Body of pancreas (tissue), 4 donors: ENCODE measurements around the gene TRPM2. TPM values are rescaled to one million over a fixed set of nuclear protein-coding genes. Genes with fewer than 3 reads are reported as not detected.
A peak's percentile ranks its signal among the peaks of the same experiment; 100 is the strongest.
"Not testable (repeated sequence)": the region's sequence is repeated elsewhere in the genome, so short reads cannot be mapped to it uniquely, and the experiment has no call there.

Source experiments
- ATAC-seq: fragments of 150-250 bp; one replicate; pipeline ENCODE4 v1.9.1; 2016
- DNase-seq, 4 donors: peaks; one replicate each; pipeline ENCODE4 v3.0.0-alpha.2; 2019
- H3K27ac ChIP-seq, 4 donors: fragments of 200-600 bp; sonication (generic); 1 replicate in 3 of 4; 2 replicates in 1 of 4; pipeline versions ENCODE4 v1.5.1 to v1.6.1; 2016 to 2019; ENCODE audit warnings: mild to moderate bottlenecking in 1 of 4, mixed read lengths in 1 of 4, moderate library complexity in 1 of 4
- H3K27me3 ChIP-seq, 2 donors: fragments of 200-600 bp; sonication (generic); one replicate each; pipeline ENCODE4 v1.6.0; 2016; ENCODE audit warnings: mild to moderate bottlenecking in 1 of 2
- H3K36me3 ChIP-seq, 2 donors: fragments of 200-600 bp; sonication (generic); replicated peaks in 1 of 2; 2 replicates each; pipeline ENCODE4 v1.5.1; 2016; ENCODE audit warnings: low read depth in 2 of 2; ENCODE audit not compliant: insufficient read depth in 1 of 2
- H3K4me1 ChIP-seq: fragments of 200-600 bp; sonication (generic); one replicate; pipeline ENCODE4 v1.6.0; 2016
- H3K4me3 ChIP-seq, 2 donors: fragments of 200-600 bp; sonication (generic); 1 replicate in 1 of 2; 2 replicates in 1 of 2; pipeline ENCODE4 v1.5.1; 2016 to 2019
- H3K9me3 ChIP-seq, 3 donors: fragments of 200-600 bp; sonication (generic); 1 replicate in 2 of 3; 2 replicates in 1 of 3; pipeline ENCODE4 v1.5.1; 2016
- CTCF ChIP-seq, 7 experiments: fragments of 450-650 bp in 4 of 7; fragments of 200-600 bp in 3 of 7; sonication (generic) in 3 of 7; IDR thresholded peaks; one replicate each; pipeline ENCODE4 v1.5.1; 2016 to 2019; ENCODE audit warnings: antibody characterized with exemption in 7 of 7
- POLR2A ChIP-seq, 3 donors: fragments of 450-650 bp; IDR thresholded peaks; one replicate each; pipeline ENCODE4 v1.6.1; 2016; ENCODE audit warnings: antibody characterized with exemption in 3 of 3, mild to moderate bottlenecking in 2 of 3
- WGBS, 2 donors: methylation state at CpG; one replicate each; pipeline ENCODE4 v1.1.5; 2017; 5-methylcytosine and 5-hydroxymethylcytosine counted together
- intact Hi-C: fragments of 100-400 bp; cut with DNase I; formaldehyde crosslinking; loops from one replicate; pipeline ENCODE4 v1.15.1; 2023
- total RNA-seq, 2 donors: library from RNA; depleted of rRNA; stranded (reverse); fragments of >200 nt; gene quantifications; one replicate each; pipeline ENCODE4 v1.1.0, GENCODE V29; 2016

TRPM2 gene
- total RNA-seq, 2 donors from 2014 or later: 2.1 to 2.3 TPM

DNA sequence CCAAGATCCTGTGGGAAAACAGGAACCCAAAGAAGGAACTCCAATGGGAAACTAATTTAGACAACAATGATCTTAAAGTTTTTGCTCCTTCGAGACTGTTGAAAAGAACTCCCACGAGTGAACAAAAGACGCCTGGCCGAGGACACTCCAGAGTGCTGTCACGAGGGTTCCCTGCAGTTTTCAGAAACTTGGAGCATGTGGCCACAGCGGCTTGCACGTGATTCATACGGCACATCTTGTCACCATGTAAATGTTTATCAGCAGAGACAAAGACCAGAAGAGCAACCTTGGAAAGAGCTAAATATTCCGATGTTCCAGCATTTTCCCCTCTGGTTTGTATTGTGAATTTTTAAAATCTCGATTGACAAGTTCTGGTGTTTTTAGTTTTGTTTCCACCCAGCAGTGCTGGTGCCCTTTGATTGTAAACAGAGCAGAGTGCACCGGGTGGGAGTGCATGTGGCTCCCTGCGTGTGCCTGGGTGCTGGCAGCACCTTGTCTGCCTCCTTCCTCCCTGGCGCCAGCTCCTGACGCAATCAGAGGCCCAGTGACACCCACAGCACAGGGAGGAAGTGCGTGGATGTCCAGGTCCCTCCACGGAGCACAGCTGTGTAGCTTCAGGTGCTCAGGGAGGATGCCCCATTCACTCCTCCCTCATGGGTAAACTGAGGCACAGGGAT, 124.8 kb downstream of the TRPM2 start:
- H3K4me1 ChIP-seq: peaks cover 8% of the 10 kb centered on the region
- no peak overlapping the region for H3K4me3 ChIP-seq
- DNase-seq (no peak), ATAC-seq (no peak)
- H3K27ac ChIP-seq: no peak overlapping the region
- TF ChIP-seq CTCF (IDR thresholded peaks at IDR 0.05) (no peak), POLR2A (IDR thresholded peaks at IDR 0.05) (no peak)
- intact Hi-C loops: no loop called here
- no peaks in the 10 kb centered on the region for H3K36me3 ChIP-seq
- WGBS, 2 donors: 73 to 77% methylated on average over 16 of the region's 16 CpGs
- H3K9me3 ChIP-seq: no peaks in the 10 kb centered on the region
- no peaks in the 10 kb centered on the region for H3K27me3 ChIP-seq

DNA sequence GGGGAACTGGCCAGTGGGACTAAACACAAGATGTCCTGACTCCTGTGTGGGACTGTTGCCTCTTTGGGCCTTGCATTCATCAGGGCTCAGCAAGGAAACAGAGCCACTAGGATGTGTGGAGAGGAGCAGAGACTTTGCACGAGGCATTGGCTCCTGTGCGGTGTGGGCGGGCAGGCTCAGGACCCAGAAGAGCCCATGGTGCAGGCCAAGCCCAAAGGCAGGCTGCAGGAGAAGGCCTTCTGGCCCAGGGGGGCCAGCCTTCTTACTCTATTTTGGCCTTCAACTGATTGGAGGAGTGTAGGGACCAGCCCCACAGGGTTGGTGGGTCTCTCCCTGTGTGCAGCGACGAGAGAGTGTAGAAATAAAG, 125.4 kb downstream of the TRPM2 start:
- Histone ChIP-seq H3K4me3 (no peak overlapping the region), H3K9me3 (no peaks in the 10 kb centered on the region), H3K36me3 (no peaks in the 10 kb centered on the region), H3K4me1 (peaks cover 8% of the 10 kb centered on the region), H3K27me3 (no peaks in the 10 kb centered on the region), H3K27ac (no peak overlapping the region)
- no peak for ATAC-seq
- TF ChIP-seq POLR2A (IDR thresholded peaks at IDR 0.05) (no peak), CTCF (IDR thresholded peaks at IDR 0.05) (no peak)
- DNase-seq: no peak
- intact Hi-C loops: no loop called here
- 88% methylated on average over 5 of the region's 5 CpGs for WGBS, 2 donors

DNA sequence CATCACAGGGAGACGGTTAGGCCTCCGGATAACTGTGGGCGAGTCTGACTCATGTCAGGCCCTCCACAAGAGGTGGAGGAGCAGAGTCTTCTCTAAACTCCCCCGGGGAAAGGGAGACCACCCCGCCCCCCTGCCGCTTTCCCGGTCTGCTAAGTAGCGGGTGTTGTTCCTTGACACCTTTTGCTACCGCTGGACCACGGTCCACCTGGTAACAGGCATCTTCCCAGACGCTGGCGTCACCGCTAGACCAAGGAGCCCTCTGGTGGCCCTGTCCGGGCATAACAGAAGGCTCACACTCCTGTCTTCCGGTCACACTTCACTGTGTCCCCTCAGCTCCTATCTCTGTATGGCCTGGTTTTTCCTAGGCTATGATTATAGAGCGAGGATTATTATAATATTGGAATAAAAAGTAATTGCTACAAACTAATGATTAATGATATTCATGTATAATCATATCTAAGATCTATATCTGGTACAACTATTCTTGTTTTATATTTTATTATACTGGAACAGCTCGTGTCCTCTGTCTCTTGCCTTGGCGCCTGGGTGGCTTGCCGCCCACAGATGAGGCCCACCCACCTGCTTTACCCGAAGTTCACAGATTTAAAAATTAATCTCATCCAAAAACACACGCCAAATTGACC, 126.3 kb downstream of the TRPM2 start:
- DNase-seq: peak; percentile 36 to 65 (median 53)
- intact Hi-C loops: not testable (repeated sequence)
- WGBS, 2 donors: 39 to 47% methylated on average over 19 to 21 of the region's 21 CpGs

GRCh38 chr21:44480200-44481053, 127.0 kb downstream of the TRPM2 start:
- Histone ChIP-seq H3K4me1 (peaks cover 8% of the 10 kb centered on the region), H3K4me3 (no peak overlapping the region), H3K27ac (no peak overlapping the region), H3K9me3 (no peaks in the 10 kb centered on the region), H3K27me3 (no peaks in the 10 kb centered on the region), H3K36me3 (no peaks in the 10 kb centered on the region)
- DNase-seq (no peak), ATAC-seq (no peak)
- intact Hi-C loops: no loop called here
- TF ChIP-seq POLR2A (IDR thresholded peaks at IDR 0.05) (no peak), CTCF (IDR thresholded peaks at IDR 0.05) (no peak)
- WGBS, 2 donors: 72 to 75% methylated on average over 11 to 16 of the region's 16 CpGs

More for the DNA sequence above, 126.3 kb downstream of the TRPM2 start:
- peak; percentile 17 to 67 (median 56) for TF ChIP-seq CTCF (IDR thresholded peaks at IDR 0.05)
- H3K4me1 ChIP-seq, H3K27me3 ChIP-seq, H3K27ac ChIP-seq, H3K36me3 ChIP-seq, H3K4me3 ChIP-seq, H3K9me3 ChIP-seq, ATAC-seq: not testable (repeated sequence)
